GM12873 (cell line): ENCODE data around the gene C15orf39.

ENCODE experiments used
- TF ChIP-seq, protein P1 (sequence below): IDR thresholded peaks from 2 replicates; pipeline ENCODE4 v1.5.1; 2012; ENCODE audit warnings: low read depth, mild to moderate bottlenecking, moderate library complexity, low read length, control low read depth; ENCODE audit not compliant: insufficient read depth; ENCODE audit errors: missing control alignments

C15orf39 gene

DNA sequence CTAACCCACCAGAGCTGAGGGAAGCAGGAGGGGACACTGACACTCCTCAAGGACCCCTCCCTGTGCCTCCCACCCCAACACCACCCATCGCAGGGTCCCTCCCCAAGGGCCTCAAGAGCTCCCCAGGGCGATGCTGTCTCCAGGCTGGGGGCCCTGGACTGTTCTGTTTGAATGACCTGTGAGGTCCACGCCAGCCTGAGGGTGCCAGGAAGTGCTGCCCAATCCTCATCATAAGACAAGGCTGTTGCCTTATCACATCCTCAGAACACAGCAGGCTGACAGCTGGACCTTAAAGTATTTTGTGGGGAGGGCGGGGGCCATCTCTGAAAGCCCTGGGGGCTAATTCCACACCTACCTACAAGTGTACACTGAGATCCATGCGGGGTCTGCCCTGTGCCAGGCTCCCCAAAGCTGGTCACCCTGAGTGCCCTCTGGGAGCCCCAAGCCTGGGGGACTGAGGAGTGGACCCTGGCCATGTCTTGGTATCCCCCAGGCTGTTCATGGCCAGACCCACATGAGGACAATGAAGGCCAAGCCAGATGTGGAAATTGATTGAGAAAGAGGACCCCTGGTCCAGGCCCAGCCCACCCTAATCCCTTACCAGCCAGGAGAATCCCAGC, 32.6 kb downstream of the C15orf39 start:
- TF ChIP-seq, protein P1, sequence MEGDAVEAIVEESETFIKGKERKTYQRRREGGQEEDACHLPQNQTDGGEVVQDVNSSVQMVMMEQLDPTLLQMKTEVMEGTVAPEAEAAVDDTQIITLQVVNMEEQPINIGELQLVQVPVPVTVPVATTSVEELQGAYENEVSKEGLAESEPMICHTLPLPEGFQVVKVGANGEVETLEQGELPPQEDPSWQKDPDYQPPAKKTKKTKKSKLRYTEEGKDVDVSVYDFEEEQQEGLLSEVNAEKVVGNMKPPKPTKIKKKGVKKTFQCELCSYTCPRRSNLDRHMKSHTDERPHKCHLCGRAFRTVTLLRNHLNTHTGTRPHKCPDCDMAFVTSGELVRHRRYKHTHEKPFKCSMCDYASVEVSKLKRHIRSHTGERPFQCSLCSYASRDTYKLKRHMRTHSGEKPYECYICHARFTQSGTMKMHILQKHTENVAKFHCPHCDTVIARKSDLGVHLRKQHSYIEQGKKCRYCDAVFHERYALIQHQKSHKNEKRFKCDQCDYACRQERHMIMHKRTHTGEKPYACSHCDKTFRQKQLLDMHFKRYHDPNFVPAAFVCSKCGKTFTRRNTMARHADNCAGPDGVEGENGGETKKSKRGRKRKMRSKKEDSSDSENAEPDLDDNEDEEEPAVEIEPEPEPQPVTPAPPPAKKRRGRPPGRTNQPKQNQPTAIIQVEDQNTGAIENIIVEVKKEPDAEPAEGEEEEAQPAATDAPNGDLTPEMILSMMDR: no peak

DNA sequence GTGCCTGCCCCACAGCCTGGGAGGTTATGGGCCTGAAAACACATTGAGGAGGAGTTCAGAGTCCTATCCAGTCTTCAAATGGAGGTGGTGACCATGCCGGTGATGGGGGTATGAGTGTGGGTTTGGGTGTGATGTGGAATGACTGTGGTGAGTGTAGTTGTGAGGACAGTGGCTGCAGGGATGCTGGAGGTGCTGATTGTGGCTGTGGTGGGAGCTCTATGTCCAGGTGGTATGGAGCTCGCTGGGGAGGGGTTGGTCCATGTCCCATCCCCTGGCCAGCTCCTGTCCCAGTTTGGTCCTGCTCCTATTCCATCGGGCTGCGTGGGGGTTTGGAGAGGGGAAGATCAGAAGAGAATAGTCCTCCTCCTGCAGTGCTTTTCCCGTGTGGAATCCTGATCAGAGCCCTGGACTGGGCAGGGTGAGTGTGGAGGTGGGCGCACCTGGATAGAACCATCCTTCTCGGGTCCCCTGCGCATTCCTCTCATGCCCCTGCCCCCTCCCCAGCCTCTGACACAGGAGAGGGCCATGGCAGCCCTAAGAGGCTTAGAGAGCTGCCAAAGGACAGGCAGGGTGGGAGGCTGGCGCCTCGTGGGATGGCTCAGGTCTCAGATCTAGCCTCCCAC, 33.5 kb downstream of the C15orf39 start:
- TF ChIP-seq, protein P1: no peak

DNA sequence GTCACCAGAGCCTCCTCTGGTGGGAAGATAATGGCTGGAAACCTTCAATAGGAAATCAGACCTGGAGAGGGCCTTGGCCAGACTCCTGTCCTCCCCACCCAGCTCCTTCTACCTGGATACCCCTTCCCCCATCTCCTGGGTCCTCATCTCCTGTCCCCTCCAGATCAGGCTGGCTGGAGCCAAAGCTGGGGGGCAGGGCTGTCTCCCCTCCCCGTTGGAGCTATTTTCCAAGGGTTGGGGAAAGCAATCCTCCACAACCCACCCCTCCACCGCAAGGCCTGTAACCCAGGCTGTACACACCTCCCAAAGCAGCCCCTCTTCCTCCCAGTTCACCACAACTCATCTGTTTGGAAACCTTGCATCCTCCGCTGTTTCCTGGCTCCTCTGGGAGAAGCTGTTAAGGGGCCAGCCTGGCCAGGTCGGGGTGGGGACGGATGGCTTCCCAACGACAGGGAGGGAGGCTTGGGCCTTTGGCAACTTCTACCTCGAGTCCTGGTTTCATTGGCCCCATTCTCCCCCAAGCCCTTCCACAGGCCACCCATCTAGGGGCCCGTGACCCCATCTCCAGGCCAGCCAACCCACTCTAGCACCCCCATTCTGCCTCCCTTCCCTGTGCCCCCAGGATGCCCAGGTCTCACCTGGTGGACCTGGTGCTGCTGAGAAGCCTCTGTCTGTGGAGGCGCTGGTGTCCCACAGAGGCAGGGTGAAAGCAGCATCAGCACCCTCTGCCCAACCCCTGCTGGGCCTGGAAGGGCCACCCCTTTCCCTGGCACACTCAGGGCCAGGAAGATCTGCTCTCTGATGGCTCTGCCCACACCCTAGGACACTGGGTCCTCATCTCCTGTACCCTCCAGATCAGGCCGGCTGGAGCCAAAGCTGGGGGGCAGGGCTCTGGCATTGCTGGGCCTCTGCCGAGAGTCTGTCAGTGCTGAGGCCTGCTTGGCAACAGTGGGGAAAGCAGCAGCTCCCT, 34.4 kb downstream of the C15orf39 start:
- TF ChIP-seq, protein P1: no peak

DNA sequence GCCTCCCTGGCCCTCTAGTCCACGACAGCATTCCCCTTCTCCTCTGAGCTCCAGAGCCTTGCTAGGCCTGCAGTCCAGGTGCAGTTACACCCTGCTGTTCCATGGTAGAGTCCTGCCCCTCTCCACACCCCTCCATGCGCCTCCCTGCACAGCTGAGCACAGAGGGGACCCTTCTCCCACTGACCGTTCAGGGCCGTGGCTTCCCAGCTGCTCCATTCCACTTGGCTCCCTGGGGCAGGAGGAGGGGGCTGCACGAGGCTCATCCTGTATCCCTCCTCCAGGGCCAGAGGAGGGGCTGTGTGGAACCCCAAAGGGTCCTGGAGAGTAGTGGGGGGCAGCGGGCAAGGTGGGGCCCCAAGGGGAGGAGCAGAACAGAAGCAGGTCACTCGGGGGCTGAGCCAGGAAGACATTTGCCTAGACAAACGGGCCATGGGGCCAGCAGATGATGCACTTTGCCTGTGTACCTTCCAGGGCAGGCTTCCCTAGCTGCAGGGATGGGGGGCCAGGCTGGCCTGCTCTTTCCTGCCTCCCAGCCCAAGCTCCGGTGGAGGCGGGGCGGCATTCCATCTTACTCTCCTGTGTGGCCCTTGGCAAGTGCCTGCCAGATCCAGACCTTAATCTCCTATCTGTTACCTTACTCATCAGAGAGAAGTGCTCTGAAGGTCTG, 35.8 kb downstream of the C15orf39 start:
- TF ChIP-seq, protein P1: no peak

DNA sequence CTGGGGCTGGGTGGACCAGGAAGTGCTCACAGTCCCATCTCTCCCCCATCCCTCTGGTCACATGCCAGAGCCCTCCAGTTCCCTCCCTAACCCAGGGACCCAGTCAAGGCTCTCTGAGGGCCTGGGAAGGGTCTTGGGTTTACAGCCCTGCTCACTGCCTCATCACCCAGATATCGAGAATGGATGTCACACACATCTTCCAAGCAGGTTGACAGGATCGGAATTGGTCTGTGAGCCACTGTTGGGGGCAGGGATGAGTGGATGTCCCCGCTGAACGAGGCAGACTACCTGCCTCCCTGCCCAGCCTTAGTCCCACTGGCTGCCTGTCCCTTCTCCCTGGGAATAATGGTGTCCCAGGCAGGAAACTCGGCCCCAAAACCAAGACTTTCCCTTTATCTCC, 36.5 kb downstream of the C15orf39 start:
- TF ChIP-seq, protein P1: no peak

DNA sequence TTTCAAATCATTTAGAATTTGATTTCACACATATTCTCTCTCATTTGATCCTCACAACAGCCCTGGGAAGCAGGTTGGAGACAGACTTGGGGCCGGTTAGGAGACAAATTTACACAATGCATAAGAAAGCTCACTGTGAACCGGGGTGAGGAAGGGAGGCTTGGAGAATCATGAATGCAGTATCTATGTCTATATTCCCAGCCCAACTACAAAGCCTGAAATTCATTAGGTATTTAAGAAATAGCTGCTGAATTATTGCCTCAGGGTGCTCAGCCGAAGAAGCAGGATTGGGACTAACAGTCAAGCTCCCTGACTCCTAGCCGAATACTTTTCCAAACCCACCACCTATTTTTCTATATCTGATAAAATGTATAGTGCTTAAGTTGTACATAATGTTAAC, 48.0 kb downstream of the C15orf39 start:
- TF ChIP-seq, protein P1: no peak
